Erythroblast (primary cell): ENCODE data around the gene DNAH14.

Experiments used
- GATA1 ChIP-seq: IDR thresholded peaks from 2 replicates; pipeline ENCODE4 v1.6.1; 2011; ENCODE audit warnings: low read depth, mild to moderate bottlenecking, control low read depth, low read length, moderate library complexity
- POLR2A ChIP-seq: IDR thresholded peaks from 2 replicates; pipeline ENCODE4 v1.6.1; 2011; ENCODE audit warnings: mild to moderate bottlenecking, low read length

- TF ChIP-seq POLR2A (no peak), GATA1 (no peak)
These were observed 222.6 kb downstream of the DNAH14 start for GRCh38 chr1:225152061-225152460.
